DOHH2 (cell line): Measurements from ENCODE around the gene RNU2-1.
"Not testable (repeated sequence)": the region's sequence is repeated elsewhere in the genome, so short reads cannot be mapped to it uniquely, and the experiment has no call there.

Experiments
- H3F3A ChIP-seq: fragments of 200-600 bp; sonication (generic), shearing (Covaris generic); 2 replicates; pipeline ENCODE4 v1.6.0; 2016; ENCODE audit warnings: antibody characterized with exemption, mild to moderate bottlenecking; ENCODE audit not compliant: control insufficient read depth, insufficient read depth
- H3K27ac ChIP-seq: fragments of 200-600 bp; sonication (generic); 2 replicates; pipeline ENCODE4 v1.5.1; 2014; ENCODE audit warnings: low read depth, mild to moderate bottlenecking, low read length, moderate library complexity
- H3K27me3 ChIP-seq: fragments of 200-600 bp; sonication (generic); 2 replicates; pipeline ENCODE4 v1.6.1; 2014; ENCODE audit warnings: mild to moderate bottlenecking, low read length, mixed read lengths; ENCODE audit not compliant: control insufficient read depth
- H3K36me3 ChIP-seq: fragments of 200-600 bp; sonication (generic); 2 replicates; pipeline ENCODE4 v1.6.1; 2014; ENCODE audit warnings: mild to moderate bottlenecking, low read length, moderate library complexity, mixed read lengths; ENCODE audit not compliant: control insufficient read depth
- H3K4me1 ChIP-seq: fragments of 200-600 bp; sonication (generic); 2 replicates; pipeline ENCODE4 v1.6.1; 2014; ENCODE audit warnings: mild to moderate bottlenecking, low read length, mixed read lengths; ENCODE audit not compliant: control insufficient read depth
- H3K4me2 ChIP-seq: fragments of 200-600 bp; sonication (generic); 2 replicates; pipeline ENCODE4 v1.6.0; 2014; ENCODE audit warnings: mild to moderate bottlenecking, low read length, moderate library complexity
- H3K4me3 ChIP-seq: fragments of 200-600 bp; sonication (generic); 2 replicates; pipeline ENCODE4 v1.5.1; 2014; ENCODE audit warnings: mild to moderate bottlenecking, low read length, mixed read lengths
- H3K79me2 ChIP-seq: fragments of 200-600 bp; sonication (generic); 2 replicates; pipeline ENCODE4 v1.6.1; 2014; ENCODE audit warnings: mild to moderate bottlenecking, low read length, mixed read lengths; ENCODE audit not compliant: control insufficient read depth
- H3K9me2 ChIP-seq: fragments of 200-600 bp; sonication (generic); replicated peaks from 2 replicates; pipeline ENCODE4 v1.6.1; 2014; ENCODE audit warnings: mild to moderate bottlenecking, low read length, mixed read lengths; ENCODE audit not compliant: control insufficient read depth
- H3K9me3 ChIP-seq: fragments of 200-600 bp; sonication (generic); 2 replicates; pipeline ENCODE4 v1.6.1; 2014; ENCODE audit warnings: antibody characterized with exemption, low read length, mixed read lengths; ENCODE audit not compliant: control insufficient read depth, insufficient read depth
- H4K20me1 ChIP-seq: fragments of 200-600 bp; sonication (generic); 2 replicates; pipeline ENCODE4 v1.6.0; 2014; ENCODE audit warnings: low read depth, mild to moderate bottlenecking, antibody characterized with exemption, low read length, moderate library complexity; ENCODE audit not compliant: control insufficient read depth, insufficient read depth
- EZH2phosphoT487 ChIP-seq: fragments of 200-600 bp; sonication (generic); IDR thresholded peaks from 2 replicates; pipeline ENCODE4 v1.6.1; 2017; ENCODE audit warnings: borderline replicate concordance, mild to moderate bottlenecking, antibody characterized with exemption, low read length, moderate library complexity, mixed read lengths
- TF ChIP-seq, protein P1 (sequence below): fragments of 200-600 bp; sonication (generic); IDR thresholded peaks from one replicate; pipeline ENCODE4 v1.5.1; 2014; ENCODE audit warnings: antibody characterized with exemption, mild to moderate bottlenecking, low read depth, low read length; ENCODE audit not compliant: poor library complexity, severe bottlenecking

The RNU2-1 gene

DNA sequence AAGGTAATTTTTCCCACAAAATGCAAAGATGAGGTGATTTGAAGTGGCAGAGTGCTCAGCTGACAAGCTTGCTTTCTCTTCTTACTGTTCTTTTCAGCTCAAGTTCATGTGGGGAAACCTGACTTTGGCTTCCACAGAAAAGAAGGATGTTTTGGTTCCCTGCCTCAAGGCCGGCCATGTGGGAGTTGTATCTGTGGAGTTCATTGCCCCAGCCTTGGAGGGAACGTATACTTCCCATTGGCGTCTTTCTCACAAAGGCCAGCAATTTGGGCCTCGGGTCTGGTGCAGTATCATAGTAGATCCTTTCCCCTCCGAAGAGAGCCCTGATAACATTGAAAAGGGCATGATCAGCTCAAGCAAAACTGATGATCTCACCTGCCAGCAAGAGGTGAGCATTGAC is 40.5 kb downstream of the RNU2-1 start:
- Histone ChIP-seq H3K36me3 (peaks cover 46% of the 10 kb centered on the region), H4K20me1 (no peaks in the 10 kb centered on the region), H3K4me3 (no peak overlapping the region), H3K9me3 (no peaks in the 10 kb centered on the region), H3K4me2 (no peak overlapping the region), H3K27me3 (no peaks in the 10 kb centered on the region), H3F3A (no peaks in the 10 kb centered on the region), H3K79me2 (no peaks in the 10 kb centered on the region), H3K4me1 (no peaks in the 10 kb centered on the region), H3K9me2 (no peaks in the 10 kb centered on the region), H3K27ac (no peak overlapping the region)
- TF ChIP-seq EZH2phosphoT487: no peak
- TF ChIP-seq, protein P1, sequence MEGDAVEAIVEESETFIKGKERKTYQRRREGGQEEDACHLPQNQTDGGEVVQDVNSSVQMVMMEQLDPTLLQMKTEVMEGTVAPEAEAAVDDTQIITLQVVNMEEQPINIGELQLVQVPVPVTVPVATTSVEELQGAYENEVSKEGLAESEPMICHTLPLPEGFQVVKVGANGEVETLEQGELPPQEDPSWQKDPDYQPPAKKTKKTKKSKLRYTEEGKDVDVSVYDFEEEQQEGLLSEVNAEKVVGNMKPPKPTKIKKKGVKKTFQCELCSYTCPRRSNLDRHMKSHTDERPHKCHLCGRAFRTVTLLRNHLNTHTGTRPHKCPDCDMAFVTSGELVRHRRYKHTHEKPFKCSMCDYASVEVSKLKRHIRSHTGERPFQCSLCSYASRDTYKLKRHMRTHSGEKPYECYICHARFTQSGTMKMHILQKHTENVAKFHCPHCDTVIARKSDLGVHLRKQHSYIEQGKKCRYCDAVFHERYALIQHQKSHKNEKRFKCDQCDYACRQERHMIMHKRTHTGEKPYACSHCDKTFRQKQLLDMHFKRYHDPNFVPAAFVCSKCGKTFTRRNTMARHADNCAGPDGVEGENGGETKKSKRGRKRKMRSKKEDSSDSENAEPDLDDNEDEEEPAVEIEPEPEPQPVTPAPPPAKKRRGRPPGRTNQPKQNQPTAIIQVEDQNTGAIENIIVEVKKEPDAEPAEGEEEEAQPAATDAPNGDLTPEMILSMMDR: no peak

DNA sequence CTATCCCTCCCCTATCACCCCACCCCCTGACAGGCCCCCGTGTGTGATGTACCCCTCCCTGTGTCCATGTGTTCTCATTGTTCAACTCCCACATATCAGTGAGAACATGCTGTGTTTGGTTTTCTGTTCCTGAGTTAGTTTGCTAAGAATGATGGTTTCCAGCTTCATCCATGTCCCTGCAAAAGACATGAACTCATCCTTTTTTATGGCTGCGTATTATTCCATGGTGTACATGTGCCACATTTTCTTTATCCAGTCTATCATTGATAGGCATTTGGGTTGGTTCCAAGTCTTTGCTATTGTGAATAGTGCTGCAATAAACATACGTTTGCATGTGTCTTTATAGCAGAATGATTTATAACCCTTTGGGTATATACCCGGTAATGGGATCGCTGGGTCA is 47.1 kb downstream of the RNU2-1 start:
- H3K36me3 ChIP-seq: peaks cover 20% of the 10 kb centered on the region; the same call in 1 of the 2 replicates
- H3K79me2 ChIP-seq, H4K20me1 ChIP-seq, H3K4me2 ChIP-seq, H3K27me3 ChIP-seq, H3F3A ChIP-seq, H3K27ac ChIP-seq, H3K9me3 ChIP-seq, H3K9me2 ChIP-seq, H3K4me1 ChIP-seq, H3K4me3 ChIP-seq: not testable (repeated sequence)

DNA sequence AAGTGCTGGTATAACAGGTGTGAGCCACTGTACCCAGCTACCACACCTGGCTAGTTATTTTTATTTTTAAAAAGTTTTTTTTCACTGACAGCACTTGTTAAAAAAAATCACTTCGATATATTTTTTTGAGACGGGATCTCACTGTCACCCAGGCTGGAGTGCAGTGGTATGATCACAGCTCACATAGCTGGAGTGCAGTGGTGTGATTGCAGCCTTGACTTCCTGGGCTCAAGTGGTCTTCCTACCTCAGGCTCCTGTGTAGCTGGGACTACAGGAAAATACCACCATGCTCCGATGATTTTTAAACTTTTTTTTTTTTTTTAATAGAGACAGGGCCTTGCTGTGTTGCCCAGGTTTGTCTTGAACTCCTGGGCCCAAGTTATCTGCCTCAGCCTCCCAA is 49.9 kb downstream of the RNU2-1 start:
- Histone ChIP-seq H3K9me3 (no peaks in the 10 kb centered on the region), H3K36me3 (peaks cover 3% of the 10 kb centered on the region), H3K9me2 (no peaks in the 10 kb centered on the region), H3K27me3 (no peaks in the 10 kb centered on the region), H3K4me1 (peaks cover 8% of the 10 kb centered on the region), H3K27ac (no peak overlapping the region), H4K20me1 (no peaks in the 10 kb centered on the region), H3F3A (no peaks in the 10 kb centered on the region), H3K4me3 (no peak overlapping the region), H3K79me2 (no peaks in the 10 kb centered on the region), H3K4me2 (no peak overlapping the region)
- no peak for TF ChIP-seq EZH2phosphoT487
- TF ChIP-seq, protein P1: no peak
